ENCODE data around the gene KLRF2.

The KLRF2 gene

DNA sequence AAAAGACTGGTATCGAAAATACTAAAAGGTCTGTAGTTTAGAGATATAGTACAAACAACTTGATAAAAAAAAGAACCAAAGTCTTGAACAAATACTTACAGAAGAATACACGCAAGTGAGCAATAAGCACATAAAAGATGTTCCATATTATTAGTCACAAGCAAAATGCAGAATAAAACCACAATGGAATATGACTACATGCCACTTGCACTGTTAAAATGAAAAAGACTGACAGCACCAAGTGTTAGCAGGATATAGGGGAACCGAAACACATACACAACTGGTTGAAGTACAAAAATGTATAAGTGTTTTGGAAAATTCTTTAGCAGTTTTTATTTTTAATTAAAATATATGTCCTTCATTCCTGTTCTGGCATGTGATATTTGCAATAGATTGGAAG is 47.3 kb downstream of the KLRF2 start:
- in situ Hi-C loops (cut with MboI; ENCODE audit: low pct_unique_long_range_greater_than_20kb, low sequenced_read_pairs), result loop anchor here (25.0 kb wide), 1 partner anchor 209 kb away; the partner anchor contains the start of gene CLEC7A
- no peak for DNase-seq

DNA sequence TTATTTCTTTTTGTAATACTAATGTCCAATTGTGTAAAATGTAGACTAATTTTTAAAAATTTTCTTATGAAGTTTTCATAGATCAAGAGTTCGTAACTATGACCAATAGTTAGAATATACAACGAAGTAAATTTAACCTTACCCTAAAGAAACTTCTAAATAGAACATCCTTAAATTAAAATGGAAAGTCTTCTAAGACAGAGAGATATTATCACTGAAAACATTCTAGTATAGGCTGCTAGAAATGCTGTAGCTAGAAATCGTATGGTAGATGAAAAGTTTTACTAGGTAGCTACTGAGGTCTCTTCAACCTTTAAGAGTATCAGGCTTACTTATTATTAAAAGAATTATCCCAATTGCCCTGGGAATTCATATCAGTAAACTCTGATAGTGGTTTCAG is 50.0 kb downstream of the KLRF2 start:
- no peak for DNase-seq
- in situ Hi-C loops (cut with MboI; ENCODE audit: low pct_unique_long_range_greater_than_20kb, low sequenced_read_pairs), result loop anchor here (25.0 kb wide), 1 partner anchor 206 kb away; the partner anchor contains the start of gene CLEC7A

DNA sequence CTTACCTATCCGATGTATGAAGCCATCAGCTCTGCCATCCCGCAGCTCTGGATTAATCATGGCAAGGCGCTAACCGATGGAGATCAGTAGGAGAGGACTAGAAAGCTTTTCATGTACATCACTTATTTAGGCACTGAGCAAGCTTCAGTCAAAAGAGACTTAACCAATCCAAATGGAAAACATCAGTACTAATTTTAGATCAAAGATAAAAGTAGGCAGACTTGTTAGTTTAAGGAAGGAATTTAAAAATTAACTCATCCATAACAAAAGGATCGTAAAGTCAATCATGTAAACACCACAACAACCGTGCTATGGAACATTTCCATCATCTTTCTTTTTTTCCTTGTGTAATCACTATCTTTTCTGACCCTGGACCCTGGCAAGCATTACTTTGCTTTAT is 51.0 kb downstream of the KLRF2 start, which contains the start of gene CLEC2A:
TSS of gene CLEC2A (minus strand) at position 101 of the 400 bp plus-strand sequence. CDS start at position 60, 41 bp downstream.
- in situ Hi-C loops (cut with MboI; ENCODE audit: low pct_unique_long_range_greater_than_20kb, low sequenced_read_pairs), result loop anchor here (25.0 kb wide), 1 partner anchor 205 kb away; the partner anchor contains the start of gene CLEC7A

DNA sequence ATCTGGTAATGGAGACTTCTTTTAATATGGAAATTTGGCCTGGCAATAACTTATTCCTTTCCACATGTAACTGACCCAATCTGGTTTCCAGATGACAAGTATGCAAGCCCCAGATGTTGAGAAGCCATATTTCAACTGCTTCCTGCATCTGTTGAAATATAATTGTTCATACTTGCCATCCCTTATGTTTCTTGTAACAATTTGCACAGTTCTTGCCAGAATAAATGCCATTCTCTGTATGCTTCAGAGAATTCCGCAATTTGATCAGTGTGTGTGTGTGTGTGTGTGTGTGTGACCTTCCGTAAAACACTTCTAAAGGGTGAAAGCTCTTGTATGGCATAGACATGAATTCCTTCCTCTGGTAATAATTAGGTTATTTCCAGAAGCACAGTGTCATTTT is 52.7 kb downstream of the KLRF2 start:
- in situ Hi-C loops (cut with MboI; ENCODE audit: low pct_unique_long_range_greater_than_20kb, low sequenced_read_pairs), result loop anchor here (25.0 kb wide), 1 partner anchor 203 kb away; the partner anchor contains the start of gene CLEC7A
- DNase-seq, result no peak

More for the DNA sequence above, 51.0 kb downstream of the KLRF2 start, which contains the start of gene CLEC2A:
- DNase-seq, result no peak

DNA sequence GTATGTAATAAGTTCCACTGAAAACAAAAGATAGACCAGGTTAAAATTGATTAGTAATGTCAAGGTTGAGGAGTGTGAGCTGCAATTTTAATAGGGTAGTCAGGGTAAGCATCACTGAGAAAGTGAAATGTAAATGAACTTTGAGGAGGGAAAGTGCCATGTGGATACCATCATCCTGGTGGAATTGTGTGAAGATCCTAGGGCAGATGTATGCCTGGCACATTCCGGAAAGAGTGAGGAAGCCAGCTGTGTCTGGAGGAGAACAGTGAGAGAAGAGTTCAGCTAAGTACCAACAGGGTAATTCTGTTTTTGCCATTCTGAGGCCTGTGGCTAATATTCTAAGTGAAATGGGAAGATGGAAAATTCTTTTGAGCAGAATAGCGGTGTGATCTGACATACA is 53.7 kb downstream of the KLRF2 start:
- no peak for DNase-seq
- in situ Hi-C loops (cut with MboI; ENCODE audit: low pct_unique_long_range_greater_than_20kb, low sequenced_read_pairs), result loop anchor here (25.0 kb wide), 1 partner anchor 202 kb away; the partner anchor contains the start of gene CLEC7A

DNA sequence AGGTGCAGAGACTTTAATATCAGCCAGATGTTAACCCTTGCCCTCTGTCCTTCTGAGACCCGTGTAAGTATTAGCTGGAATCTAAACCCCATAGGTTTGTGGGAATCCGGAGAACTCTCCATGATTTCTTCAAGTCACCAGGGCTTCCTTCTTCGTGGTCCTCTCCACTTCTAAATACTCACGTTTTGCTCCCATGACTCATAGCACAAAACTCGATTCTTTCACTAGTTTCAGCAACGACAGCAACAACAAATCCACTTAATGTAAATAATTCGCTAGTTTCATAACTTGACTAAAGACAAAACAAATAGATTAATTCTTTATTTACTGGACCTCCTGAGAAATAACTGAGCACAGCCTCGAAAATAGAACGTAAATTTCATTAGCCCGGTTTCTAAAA is 55.3 kb downstream of the KLRF2 start:
- in situ Hi-C loops (cut with MboI; ENCODE audit: low pct_unique_long_range_greater_than_20kb, low sequenced_read_pairs), result loop anchor here (25.0 kb wide), 1 partner anchor 201 kb away; the partner anchor contains the start of gene CLEC7A
- DNase-seq, result no peak

DNA sequence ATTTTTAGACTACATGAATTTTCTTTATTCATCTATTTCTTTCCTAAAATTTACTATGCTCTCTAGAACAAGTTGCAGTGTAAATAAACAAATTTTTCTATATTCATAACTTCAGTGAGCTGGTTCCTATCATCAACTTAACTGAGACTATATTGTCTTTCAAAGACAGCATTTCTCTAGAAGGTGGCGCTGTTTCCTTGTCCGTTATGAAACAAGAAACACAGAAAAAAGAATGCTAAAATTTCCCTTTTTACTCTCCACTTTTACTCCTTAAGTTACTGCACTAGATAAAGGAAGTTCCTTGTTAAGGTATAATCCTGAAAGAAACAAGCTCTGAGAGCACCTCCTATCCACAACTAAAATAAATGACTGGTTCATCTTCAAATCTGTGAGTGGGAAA is 59.1 kb downstream of the KLRF2 start:
- peak; percentile 37 for DNase-seq
- in situ Hi-C loops (cut with MboI; ENCODE audit: low pct_unique_long_range_greater_than_20kb, low sequenced_read_pairs), result loop anchor here (25.0 kb wide), 1 partner anchor 197 kb away; the partner anchor contains the start of gene CLEC7A

DNA sequence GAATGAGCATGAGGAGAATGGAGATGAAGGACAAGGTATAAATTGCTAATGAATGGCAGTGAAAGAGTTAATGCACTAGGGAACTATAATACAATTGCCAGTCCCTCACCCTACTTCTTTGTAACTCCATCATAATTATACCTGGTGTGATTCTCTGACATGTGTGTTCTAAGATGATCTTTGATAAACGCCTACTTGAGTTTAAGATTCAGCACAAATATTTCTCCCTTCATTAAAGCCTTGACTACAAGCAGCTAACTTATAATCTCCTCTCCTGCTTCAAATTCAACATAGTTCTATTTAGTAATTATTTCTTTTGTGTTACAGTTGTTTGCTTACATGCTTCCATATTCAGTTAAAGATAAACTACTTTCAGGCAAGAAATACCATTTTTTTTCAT is 60.5 kb downstream of the KLRF2 start:
- DNase-seq, result no peak
- in situ Hi-C loops (cut with MboI; ENCODE audit: low pct_unique_long_range_greater_than_20kb, low sequenced_read_pairs), result loop anchor here (25.0 kb wide), 1 partner anchor 195 kb away; the partner anchor contains the start of gene CLEC7A

DNA sequence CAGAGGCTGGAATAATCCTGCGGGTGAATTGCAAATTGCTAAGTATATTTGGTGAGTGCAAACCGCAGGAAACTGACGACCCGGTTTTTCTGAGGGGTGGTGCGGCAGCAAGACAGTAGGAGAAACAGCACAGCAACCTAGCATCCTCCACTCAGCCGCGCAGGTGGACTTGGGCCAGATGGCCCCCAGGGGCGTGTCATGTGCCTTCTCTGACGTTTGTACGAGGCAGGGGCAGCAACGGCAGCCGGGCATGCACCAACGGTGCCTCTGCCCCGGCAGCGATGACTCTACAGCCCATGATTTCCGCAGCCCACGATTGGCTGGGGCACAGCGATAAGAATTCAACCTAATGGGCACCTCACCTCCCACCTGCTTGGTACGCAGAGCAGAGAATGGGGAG is 62.0 kb downstream of the KLRF2 start:
- DNase-seq, result no peak
- in situ Hi-C loops (cut with MboI; ENCODE audit: low pct_unique_long_range_greater_than_20kb, low sequenced_read_pairs), result loop anchor here (25.0 kb wide), 1 partner anchor 194 kb away; the partner anchor contains the start of gene CLEC7A

DNA sequence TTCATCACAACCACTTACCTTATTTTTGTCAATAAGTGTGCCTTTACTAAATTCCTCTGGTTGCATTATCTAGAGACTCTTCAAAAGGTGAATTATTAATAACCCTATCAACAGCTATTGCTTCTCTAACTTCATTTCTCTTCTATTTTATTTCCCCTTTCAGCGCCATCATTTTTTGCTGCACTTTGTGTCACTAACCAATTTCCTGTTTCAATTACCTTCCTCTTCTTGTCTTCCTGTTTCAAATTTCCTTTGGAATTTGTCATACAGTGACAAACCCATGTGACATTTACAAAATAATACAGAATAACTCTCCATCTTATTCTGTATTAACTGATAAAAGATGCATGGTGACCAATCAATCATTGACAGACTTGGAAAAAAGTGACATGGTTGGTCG is 63.1 kb downstream of the KLRF2 start:
- in situ Hi-C loops (cut with MboI; ENCODE audit: low pct_unique_long_range_greater_than_20kb, low sequenced_read_pairs), result loop anchor here (25.0 kb wide), 1 partner anchor 193 kb away; the partner anchor contains the start of gene CLEC7A

More for the DNA sequence above, 63.1 kb downstream of the KLRF2 start:
- peak; percentile 49 for DNase-seq

Measured in KBM-7 (cell line).